Natural killer cell treated with Interleukin-12 subunit alpha and Interleukin-12 subunit beta and Interleukin-15 and Interleukin-18, amount 100 ng/mL, for 72 hours (primary cell): ENCODE results near the gene TUBB3. TPM values are rescaled to one million over a fixed set of nuclear protein-coding genes. Genes with fewer than 3 reads are reported as not detected.

Source experiments
- ATAC-seq, 2 donors: fragments of 150-1000 bp; cut with Tn5 transposase in 1 of 2; sonication (Bioruptor Pico), chemical (Tn5 transposase) in 1 of 2; 2 replicates each; pipeline ENCODE4 v1.10.0; 2021
- DNase-seq: peaks from one replicate; pipeline ENCODE4 v3.0.0; 2022; ENCODE audit warnings: low spot score
- H3K27ac Mint-ChIP-seq, 2 donors: 1 replicate in 1 of 2; 2 replicates in 1 of 2; pipeline ENCODE4 v1.8.0; 2022; ENCODE audit warnings: mixed read lengths in 2 of 2, mild to moderate bottlenecking in 1 of 2, moderate library complexity in 1 of 2
- H3K27me3 Mint-ChIP-seq, 2 donors: 1 replicate in 1 of 2; 2 replicates in 1 of 2; pipeline ENCODE4 v1.8.0; 2022; ENCODE audit warnings: mixed read lengths in 2 of 2
- H3K36me3 Mint-ChIP-seq: one replicate; pipeline ENCODE4 v1.8.0; 2022; ENCODE audit warnings: mixed read lengths
- H3K4me1 Mint-ChIP-seq, 2 donors: 1 replicate in 1 of 2; 2 replicates in 1 of 2; pipeline ENCODE4 v1.8.0; 2022; ENCODE audit warnings: low read depth in 2 of 2, mixed read lengths in 2 of 2, mild to moderate bottlenecking in 1 of 2
- H3K4me3 Mint-ChIP-seq: one replicate; pipeline ENCODE4 v1.8.0; 2022; ENCODE audit warnings: mixed read lengths
- H3K9me3 Mint-ChIP-seq: 2 replicates; pipeline ENCODE4 v1.8.0; 2022; ENCODE audit warnings: mixed read lengths
- total RNA-seq, 2 donors: library from RNA; stranded (reverse); gene quantifications; one replicate each; pipeline ENCODE4 v1.2.3, GENCODE V29; 2022

TUBB3 gene
- total RNA-seq, 2 donors from 2014 or later: 9.6 to 10.9 TPM

DNA sequence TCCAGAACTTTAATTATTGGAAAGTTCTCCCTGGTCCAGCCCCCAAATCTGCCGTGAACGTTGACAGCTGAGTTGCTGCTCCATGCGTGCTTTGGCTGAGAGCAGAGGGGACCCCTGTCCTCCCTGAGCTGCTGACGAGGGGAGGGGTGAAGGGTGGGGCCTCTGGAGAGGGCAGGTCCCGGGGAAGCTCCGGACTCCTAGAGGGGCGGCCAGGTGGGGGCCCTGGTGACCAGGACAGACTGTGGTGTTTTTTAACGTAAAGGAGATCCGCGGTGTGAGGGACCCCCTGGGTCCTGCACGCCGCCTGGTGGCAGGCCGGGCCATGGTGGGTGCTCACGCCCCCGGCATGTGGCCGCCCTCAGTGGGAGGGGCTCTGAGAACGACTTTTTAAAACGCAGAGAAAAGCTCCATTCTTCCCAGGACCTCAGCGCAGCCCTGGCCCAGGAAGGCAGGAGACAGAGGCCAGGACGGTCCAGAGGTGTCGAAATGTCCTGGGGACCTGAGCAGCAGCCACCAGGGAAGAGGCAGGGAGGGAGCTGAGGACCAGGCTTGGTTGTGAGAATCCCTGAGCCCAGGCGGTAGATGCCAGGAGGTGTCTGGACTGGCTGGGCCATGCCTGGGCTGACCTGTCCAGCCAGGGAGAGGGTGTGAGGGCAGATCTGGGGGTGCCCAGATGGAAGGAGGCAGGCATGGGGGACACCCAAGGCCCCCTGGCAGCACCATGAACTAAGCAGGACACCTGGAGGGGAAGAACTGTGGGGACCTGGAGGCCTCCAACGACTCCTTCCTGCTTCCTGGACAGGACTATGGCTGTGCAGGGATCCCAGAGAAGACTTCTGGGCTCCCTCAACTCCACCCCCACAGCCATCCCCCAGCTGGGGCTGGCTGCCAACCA lies 4.4 kb upstream of the TUBB3 start, which contains the start of gene MC1R:
MC1R (plus strand) TSS at position 410 of the 895 bp plus-strand sequence; CDS start at position 807, 397 bp downstream.
- Mint-ChIP-seq H3K27ac (peak within 1 kb of the TSS in 1 of 2 donors; percentile 30), H3K27me3 (peaks cover 10 to 13% of the 10 kb centered on the region in 2 donors), H3K4me1 (peaks cover 24 to 31% of the 10 kb centered on the region in 2 donors), H3K9me3 (no peaks in the 10 kb centered on the region), H3K4me3 (peak within 1 kb of the TSS; percentile 65), H3K36me3 (no peaks in the 10 kb centered on the region)
- peak; percentile 58 for DNase-seq
- ATAC-seq: no peak

DNA sequence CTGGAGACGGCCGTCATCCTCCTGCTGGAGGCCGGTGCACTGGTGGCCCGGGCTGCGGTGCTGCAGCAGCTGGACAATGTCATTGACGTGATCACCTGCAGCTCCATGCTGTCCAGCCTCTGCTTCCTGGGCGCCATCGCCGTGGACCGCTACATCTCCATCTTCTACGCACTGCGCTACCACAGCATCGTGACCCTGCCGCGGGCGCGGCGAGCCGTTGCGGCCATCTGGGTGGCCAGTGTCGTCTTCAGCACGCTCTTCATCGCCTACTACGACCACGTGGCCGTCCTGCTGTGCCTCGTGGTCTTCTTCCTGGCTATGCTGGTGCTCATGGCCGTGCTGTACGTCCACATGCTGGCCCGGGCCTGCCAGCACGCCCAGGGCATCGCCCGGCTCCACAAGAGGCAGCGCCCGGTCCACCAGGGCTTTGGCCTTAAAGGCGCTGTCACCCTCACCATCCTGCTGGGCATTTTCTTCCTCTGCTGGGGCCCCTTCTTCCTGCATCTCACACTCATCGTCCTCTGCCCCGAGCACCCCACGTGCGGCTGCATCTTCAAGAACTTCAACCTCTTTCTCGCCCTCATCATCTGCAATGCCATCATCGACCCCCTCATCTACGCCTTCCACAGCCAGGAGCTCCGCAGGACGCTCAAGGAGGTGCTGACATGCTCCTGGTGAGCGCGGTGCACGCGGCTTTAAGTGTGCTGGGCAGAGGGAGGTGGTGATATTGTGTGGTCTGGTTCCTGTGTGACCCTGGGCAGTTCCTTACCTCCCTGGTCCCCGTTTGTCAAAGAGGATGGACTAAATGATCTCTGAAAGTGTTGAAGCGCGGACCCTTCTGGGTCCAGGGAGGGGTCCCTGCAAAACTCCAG lies 3.4 kb upstream of the TUBB3 start:
- DNase-seq (peak; percentile 46), ATAC-seq (no peak)
- Mint-ChIP-seq H3K36me3 (no peaks in the 10 kb centered on the region), H3K27me3 (peaks cover 10 to 13% of the 10 kb centered on the region in 2 donors), H3K4me3 (peak overlapping the region; percentile 41), H3K9me3 (no peaks in the 10 kb centered on the region), H3K27ac (peak overlapping the region in 1 of 2 donors; percentile 30), H3K4me1 (peaks cover 24% of the 10 kb centered on the region in 2 donors)

DNA sequence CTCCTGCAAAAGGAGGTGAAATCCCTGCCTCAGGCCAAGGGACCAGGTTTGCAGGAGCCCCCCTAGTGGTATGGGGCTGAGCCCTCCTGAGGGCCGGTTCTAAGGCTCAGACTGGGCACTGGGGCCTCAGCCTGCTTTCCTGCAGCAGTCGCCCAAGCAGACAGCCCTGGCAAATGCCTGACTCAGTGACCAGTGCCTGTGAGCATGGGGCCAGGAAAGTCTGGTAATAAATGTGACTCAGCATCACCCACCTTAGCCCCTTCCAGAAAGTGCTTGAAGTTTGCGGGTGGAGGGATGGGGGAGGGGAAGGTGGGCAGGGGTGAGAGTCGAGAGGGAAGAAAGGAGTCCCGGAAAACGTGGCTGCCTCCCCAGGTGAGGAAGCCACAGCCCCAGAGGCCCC lies 2.4 kb upstream of the TUBB3 start:
- peaks cover 24% of the 10 kb centered on the region in 2 donors for H3K4me1 Mint-ChIP-seq

DNA sequence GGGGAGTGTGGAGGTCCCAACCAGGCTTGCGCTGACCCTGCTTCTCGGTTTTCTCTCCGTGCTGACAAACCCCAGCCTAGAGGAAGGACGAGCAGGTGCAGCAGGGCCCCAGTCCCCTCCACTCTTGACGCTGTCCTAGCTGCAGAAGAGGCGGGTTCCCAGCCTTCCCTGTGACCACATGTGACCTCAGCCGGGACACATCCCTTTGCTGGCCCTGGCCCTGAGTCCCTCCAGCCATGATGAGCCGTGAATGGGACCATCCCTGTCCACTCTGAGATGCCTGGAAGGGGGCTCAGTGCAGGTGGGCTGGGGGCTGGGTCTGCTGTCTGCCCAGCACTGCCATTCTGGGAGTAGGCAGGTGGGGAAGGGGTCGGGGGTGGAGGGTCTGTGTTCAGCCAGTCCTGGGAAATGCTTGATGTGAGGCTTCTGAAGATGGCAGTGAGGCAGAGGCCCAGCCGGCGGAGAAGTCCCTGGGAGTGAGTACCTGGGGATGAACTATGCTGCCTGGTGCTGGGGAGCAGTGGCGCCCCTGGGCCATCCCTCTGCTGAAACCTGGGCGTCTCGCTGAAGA lies 1.9 kb upstream of the TUBB3 start:
- H3K4me3 Mint-ChIP-seq: peak overlapping the region; percentile 90
- H3K27me3 Mint-ChIP-seq: peaks cover 10 to 13% of the 10 kb centered on the region in 2 donors
- no peaks in the 10 kb centered on the region for H3K9me3 Mint-ChIP-seq
- peak overlapping the region in 1 of 2 donors; percentile 69 for H3K27ac Mint-ChIP-seq
- H3K4me1 Mint-ChIP-seq: peaks cover 24% of the 10 kb centered on the region in 2 donors
- H3K36me3 Mint-ChIP-seq: no peaks in the 10 kb centered on the region
- DNase-seq: no peak
- no peak for ATAC-seq

More for the DNA sequence above, 2.4 kb upstream of the TUBB3 start:
- no peak for ATAC-seq
- no peaks in the 10 kb centered on the region for H3K36me3 Mint-ChIP-seq
- no peak for DNase-seq
- H3K4me3 Mint-ChIP-seq: peak overlapping the region; percentile 10
- H3K9me3 Mint-ChIP-seq: no peaks in the 10 kb centered on the region
- H3K27ac Mint-ChIP-seq: no peak overlapping the region
- peaks cover 10 to 13% of the 10 kb centered on the region in 2 donors for H3K27me3 Mint-ChIP-seq

DNA sequence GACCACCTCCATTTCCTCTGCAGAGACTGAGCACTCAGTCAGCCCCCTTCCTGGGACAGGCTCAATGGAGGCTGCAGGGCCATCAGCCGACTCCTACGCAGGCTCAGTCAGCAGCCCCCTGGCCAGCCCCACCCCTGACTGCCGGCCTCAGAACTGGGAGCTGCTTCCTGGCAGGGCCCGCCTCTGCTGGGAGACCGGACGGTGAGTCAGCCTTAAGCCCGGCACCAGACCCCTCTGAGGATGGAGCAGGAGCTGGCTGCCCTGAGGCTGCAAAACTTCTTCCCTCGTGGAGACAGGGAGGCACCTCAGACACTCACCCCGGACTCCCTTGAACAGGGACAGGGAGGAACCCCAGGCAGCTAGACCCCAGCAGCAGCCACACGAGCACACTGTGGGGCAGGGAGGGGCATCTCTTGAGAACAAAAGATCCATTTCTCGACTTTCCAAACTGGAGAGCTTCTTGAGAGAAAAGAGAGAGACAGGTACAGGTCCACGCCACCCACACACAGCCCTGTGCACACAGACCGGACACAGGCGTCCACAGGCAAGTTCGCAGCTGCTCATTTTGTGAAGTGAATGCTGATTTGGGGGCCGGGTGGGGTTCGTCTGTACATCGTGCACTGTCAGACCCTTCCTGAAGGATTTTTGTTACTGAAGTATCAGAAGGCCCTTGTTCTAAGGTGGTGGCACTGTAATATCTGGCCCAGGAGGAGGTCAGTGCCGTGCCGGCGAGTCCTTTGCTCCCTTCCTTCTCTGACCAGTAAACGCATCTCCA lies 1.3 kb upstream of the TUBB3 start:
- Mint-ChIP-seq H3K4me1 (peaks cover 24% of the 10 kb centered on the region in 2 donors), H3K36me3 (no peaks in the 10 kb centered on the region), H3K27me3 (peaks cover 10 to 13% of the 10 kb centered on the region in 2 donors), H3K4me3 (peak overlapping the region; percentile 90), H3K9me3 (no peaks in the 10 kb centered on the region), H3K27ac (peak overlapping the region; percentile 69 to 79)
- peak; percentile 41 to 60 for ATAC-seq
- DNase-seq: peak; percentile 85

DNA sequence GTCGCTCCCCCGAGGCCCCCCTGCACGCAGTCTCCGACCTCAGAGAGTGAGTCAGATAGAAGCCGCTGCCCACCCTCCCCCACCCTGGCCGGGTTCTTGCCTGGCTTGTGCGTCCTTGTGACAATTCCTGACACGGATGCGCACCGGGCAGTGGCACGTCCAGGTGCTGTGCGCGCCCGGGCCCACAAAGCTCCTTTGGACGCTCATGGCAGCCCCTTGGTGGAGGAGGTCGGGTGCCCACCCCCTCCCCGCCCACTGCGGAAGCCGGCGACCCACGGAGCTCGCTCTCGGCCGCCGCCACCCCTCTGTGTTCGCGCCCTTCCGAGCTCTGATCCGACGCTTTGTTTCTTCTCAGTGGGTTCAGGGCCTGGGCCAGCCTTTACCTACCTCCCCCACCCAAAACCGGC lies 662 bp upstream of the TUBB3 start:
- Mint-ChIP-seq H3K4me1 (peaks cover 24% of the 10 kb centered on the region in 2 donors), H3K9me3 (no peaks in the 10 kb centered on the region), H3K4me3 (peak overlapping the region; percentile 90), H3K36me3 (no peaks in the 10 kb centered on the region), H3K27ac (peak overlapping the region; percentile 69 to 79), H3K27me3 (peaks cover 12 to 13% of the 10 kb centered on the region in 2 donors)
- peak; percentile 43 to 47 for ATAC-seq
- DNase-seq: peak; percentile 75

DNA sequence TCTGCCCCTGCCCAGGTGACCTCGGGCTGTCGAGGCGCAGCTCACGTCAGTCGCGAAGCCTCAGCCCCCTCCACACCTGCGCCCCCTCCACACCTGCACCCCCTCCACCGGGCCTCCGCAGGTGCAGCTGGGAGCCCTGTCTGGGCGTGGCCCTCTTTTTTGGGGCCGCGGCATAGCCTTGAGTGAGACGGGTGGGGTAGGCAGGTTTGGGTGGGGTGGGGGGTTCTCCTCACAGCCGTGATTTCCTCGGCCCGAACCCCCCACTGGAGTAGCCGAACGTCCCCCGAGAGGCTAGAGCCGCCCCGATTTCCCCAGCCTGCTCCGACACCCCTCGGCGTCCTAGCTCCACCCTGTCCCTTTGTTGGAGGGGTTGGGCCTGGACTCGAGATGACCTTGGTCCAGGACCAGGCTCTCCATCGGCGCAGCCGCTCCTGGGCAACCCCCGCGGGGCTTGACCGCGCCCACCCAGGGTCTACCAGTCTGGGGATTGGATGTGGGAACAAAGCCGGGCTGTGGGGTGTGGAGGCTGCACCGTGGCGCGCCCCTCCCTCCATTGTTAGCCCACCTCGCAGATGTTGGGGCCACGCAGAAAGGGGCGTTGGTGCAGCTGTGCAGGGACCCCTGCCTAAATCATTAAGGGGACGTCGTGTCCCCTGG lies 626 bp downstream of the TUBB3 start:
- Mint-ChIP-seq H3K9me3 (no peaks in the 10 kb centered on the region), H3K27me3 (peaks cover 11 to 15% of the 10 kb centered on the region in 2 donors), H3K27ac (no peak overlapping the region), H3K36me3 (no peaks in the 10 kb centered on the region), H3K4me3 (no peak overlapping the region), H3K4me1 (peaks cover 14 to 16% of the 10 kb centered on the region in 2 donors)
- no peak for DNase-seq
- ATAC-seq: no peak

DNA sequence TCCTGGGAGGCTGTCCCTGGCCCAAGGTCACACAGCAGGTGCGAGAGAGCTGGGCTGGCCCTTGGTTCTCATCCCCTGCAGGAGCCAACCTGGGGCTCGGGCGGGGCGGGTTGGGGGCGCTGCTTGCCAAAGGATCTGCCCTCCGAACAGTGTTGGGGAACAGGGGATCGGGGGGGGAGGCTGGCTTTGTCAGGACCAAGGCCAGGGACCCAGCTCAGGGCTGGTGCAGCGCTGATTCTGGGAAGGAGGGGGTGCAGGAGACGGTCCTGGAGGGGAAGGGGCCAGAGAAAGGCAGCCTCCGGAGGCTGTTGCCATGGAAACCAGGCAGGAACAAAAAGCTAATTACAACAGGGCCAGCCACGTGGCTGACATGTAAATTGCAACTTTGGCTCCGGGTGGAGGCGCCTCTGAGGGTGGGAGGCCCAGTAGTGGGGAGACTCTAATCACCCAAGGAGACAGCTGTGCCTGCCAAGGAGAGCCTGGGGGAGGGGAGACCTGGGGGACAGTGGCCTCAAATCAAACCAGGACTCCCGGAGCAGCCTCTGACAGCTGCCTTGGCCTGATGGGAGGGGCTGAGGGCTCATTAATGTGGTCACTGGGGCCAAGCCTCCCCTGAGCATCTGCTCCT lies 1.3 kb downstream of the TUBB3 start:
- H3K27ac Mint-ChIP-seq: no peak overlapping the region

DNA sequence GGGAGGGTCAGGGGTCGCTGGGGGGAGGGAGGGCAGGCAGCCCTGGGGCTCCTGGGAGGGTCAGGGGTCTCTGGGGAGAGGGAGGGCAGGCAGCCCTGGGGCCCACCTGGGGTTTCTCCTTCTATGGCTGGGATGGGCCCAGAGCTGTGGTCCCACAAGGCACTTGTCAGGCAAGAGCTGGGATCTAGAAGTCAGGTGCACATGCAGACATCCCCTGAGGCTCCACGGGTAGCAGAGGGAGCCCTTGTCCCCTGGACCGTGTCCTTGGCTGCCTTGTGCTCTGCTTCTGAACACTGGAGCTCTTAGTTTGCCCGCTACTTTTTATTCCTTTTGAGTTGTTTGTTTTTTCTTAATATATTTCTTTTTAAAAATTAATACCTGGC lies 1.8 kb downstream of the TUBB3 start:
- no peaks in the 10 kb centered on the region for H3K36me3 Mint-ChIP-seq
- no peak for ATAC-seq
- DNase-seq: no peak
- H3K27me3 Mint-ChIP-seq: peaks cover 8 to 15% of the 10 kb centered on the region in 2 donors
- peaks cover 7 to 14% of the 10 kb centered on the region in 2 donors for H3K4me1 Mint-ChIP-seq
- no peaks in the 10 kb centered on the region for H3K9me3 Mint-ChIP-seq
- H3K27ac Mint-ChIP-seq: no peak overlapping the region
- H3K4me3 Mint-ChIP-seq: no peak overlapping the region

More for the DNA sequence above, 1.3 kb downstream of the TUBB3 start:
- Mint-ChIP-seq H3K4me3 (no peak overlapping the region), H3K27me3 (peaks cover 10 to 15% of the 10 kb centered on the region in 2 donors), H3K4me1 (peaks cover 12 to 14% of the 10 kb centered on the region in 2 donors), H3K9me3 (no peaks in the 10 kb centered on the region), H3K36me3 (no peaks in the 10 kb centered on the region)
- DNase-seq (no peak), ATAC-seq (no peak)

DNA sequence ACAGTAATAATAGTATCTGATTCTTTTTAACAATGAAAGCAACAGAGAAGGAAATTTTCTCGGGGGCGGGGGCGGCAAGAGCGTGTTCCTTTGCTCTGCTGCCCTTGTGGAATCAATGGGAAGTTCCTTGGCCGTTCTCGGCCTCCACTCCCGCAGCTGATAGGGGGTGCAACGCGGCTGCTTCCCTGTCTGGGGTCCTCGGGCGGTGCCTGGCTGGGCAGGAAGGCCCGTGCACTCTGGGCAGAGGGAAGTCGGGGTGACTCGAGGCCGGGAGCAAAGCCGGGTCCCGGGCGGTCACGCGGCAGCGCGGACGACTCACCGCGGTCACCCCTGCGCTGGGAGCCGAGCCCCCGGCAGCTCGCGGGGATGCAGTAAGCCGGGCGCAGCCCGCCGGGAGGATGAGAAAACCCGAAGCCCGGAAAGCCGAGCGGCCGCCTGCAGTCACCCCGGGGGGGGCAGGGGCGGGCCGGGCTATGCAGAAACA lies 2.5 kb downstream of the TUBB3 start:
- ATAC-seq: no peak
- Mint-ChIP-seq H3K4me1 (peaks cover 4 to 13% of the 10 kb centered on the region in 2 donors), H3K4me3 (peak overlapping the region; percentile 54)

DNA sequence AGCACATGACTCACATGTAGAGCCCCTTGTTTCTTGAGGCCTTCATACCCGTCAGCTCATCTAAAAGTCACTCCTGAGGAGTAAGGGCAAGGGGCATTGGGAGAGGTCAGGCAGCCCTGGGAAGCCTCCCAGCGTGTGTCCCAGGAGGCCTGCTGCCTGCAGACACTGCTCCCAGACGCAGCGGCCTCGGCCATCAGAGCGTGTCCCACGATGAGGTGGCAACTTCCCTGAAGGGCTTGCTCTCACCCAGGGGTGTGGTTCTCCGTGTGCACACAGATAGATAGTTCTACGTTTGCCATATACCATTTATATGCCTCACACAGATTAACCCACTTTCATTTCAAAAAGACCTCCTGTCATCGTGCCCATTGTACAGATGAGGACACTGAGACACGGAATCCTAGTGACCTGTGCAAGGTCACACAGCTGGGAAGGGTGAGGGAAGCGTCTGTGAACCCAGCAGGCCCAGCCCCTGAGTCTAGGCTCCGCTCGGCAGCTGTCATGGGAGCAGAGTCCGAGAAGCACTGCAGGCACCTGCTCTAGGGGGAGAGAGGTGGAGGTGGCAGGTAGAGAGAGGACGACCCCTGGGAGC lies 8.3 kb downstream of the TUBB3 start:
- Mint-ChIP-seq H3K4me3 (no peak overlapping the region), H3K27ac (no peak overlapping the region), H3K4me1 (peaks cover 0 to 6% of the 10 kb centered on the region in 2 donors), H3K36me3 (no peaks in the 10 kb centered on the region), H3K9me3 (no peaks in the 10 kb centered on the region), H3K27me3 (peaks cover 6 to 13% of the 10 kb centered on the region in 2 donors)
- DNase-seq (no peak), ATAC-seq (no peak)

More for the DNA sequence above, 2.5 kb downstream of the TUBB3 start:
- Mint-ChIP-seq H3K27me3 (peaks cover 7 to 13% of the 10 kb centered on the region in 2 donors), H3K27ac (no peak overlapping the region), H3K36me3 (no peaks in the 10 kb centered on the region), H3K9me3 (no peaks in the 10 kb centered on the region)
- DNase-seq: no peak
